ENCODE results near the gene CHAT. TPM values are rescaled to one million over a fixed set of nuclear protein-coding genes. Genes with fewer than 3 reads are reported as not detected.

The CHAT gene
- total RNA-seq, 1 experiment from 2014 or later = not detected

DNA sequence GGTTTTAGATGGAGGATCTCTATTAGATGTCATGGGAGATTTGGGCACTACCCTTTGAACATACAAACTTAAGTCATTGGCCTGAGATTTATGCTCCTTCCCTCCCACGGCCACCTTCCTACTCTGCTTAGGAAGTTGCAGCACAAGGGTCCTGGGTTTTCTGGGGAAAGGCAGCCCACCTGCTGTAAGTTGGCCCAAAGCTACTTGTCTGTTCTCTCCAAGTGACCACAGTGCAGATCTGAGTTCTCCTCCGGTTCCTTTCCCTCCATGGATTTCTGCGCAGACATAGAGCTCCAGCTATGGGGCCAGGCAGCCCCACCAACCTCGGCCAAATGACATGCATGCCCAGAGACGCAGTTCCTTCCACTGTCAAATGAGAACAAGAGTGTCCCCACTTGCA is 52.8 kb downstream of the CHAT start:
- Histone ChIP-seq H3K27ac (ENCODE audit: low read length) (no peak overlapping the region), H3K27me3 (ENCODE audit: control insufficient read depth, insufficient read depth, low read length) (peaks cover 8% of the 10 kb centered on the region; the same call in 1 of the 2 replicates), H3K4me1 (ENCODE audit: control insufficient read depth, insufficient read depth, low read length) (no peaks in the 10 kb centered on the region), H3K4me3 (ENCODE audit: low read depth in 2 of 2, low read length in 2 of 2) (no peak overlapping the region), H3K36me3 (ENCODE audit: control insufficient read depth, insufficient read depth, low read length) (no peaks in the 10 kb centered on the region), H3K9me3 (ENCODE audit: control insufficient read depth, insufficient read depth, low read depth, low read length) (no peaks in the 10 kb centered on the region)
- ATAC-seq (no peak), DNase-seq (ENCODE audit: low read depth, low spot score) (no peak)
- ChIA-PET POLR2A (no interaction called here), CTCF (no interaction called here)
- intact Hi-C loops (cut with micrococcal nuclease; ENCODE audit: unreplicated experiment) = no loop called here
- no TSS peak for BruUV-seq (replicated peaks)
- in situ Hi-C loops (cut with HindIII; ENCODE audit: low pct_unique_long_range_greater_than_20kb, low sequenced_read_pairs) = no loop called here
- TF ChIP-seq, protein P1, sequence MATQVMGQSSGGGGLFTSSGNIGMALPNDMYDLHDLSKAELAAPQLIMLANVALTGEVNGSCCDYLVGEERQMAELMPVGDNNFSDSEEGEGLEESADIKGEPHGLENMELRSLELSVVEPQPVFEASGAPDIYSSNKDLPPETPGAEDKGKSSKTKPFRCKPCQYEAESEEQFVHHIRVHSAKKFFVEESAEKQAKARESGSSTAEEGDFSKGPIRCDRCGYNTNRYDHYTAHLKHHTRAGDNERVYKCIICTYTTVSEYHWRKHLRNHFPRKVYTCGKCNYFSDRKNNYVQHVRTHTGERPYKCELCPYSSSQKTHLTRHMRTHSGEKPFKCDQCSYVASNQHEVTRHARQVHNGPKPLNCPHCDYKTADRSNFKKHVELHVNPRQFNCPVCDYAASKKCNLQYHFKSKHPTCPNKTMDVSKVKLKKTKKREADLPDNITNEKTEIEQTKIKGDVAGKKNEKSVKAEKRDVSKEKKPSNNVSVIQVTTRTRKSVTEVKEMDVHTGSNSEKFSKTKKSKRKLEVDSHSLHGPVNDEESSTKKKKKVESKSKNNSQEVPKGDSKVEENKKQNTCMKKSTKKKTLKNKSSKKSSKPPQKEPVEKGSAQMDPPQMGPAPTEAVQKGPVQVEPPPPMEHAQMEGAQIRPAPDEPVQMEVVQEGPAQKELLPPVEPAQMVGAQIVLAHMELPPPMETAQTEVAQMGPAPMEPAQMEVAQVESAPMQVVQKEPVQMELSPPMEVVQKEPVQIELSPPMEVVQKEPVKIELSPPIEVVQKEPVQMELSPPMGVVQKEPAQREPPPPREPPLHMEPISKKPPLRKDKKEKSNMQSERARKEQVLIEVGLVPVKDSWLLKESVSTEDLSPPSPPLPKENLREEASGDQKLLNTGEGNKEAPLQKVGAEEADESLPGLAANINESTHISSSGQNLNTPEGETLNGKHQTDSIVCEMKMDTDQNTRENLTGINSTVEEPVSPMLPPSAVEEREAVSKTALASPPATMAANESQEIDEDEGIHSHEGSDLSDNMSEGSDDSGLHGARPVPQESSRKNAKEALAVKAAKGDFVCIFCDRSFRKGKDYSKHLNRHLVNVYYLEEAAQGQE (IDR thresholded peaks at IDR 0.05; ENCODE audit: insufficient read depth in 1 of 2, low read depth in 2 of 2, low read length in 1 of 2) = no peak
- TF ChIP-seq TCF7L2 (IDR thresholded peaks at IDR 0.05; ENCODE audit: low read depth, low read length) (no peak), POLR2AphosphoS5 (IDR thresholded peaks at IDR 0.05; ENCODE audit: low read depth, low read length) (no peak), SIN3A (IDR thresholded peaks at IDR 0.05; ENCODE audit: borderline replicate concordance, insufficient read depth, low read depth, low read length) (no peak), CTCF (IDR thresholded peaks at IDR 0.05) (no peak)

GRCh38 chr10:49667991-49668390 is 54.2 kb downstream of the CHAT start:
- H3K4me3 ChIP-seq (ENCODE audit: low read depth in 2 of 2, low read length in 2 of 2) = no peak overlapping the region
- no peak overlapping the region for H3K27ac ChIP-seq (ENCODE audit: low read length)
- H3K36me3 ChIP-seq (ENCODE audit: control insufficient read depth, insufficient read depth, low read length) = no peaks in the 10 kb centered on the region
- in situ Hi-C loops (cut with HindIII; ENCODE audit: low pct_unique_long_range_greater_than_20kb, low sequenced_read_pairs) (no loop called here), intact Hi-C loops (cut with micrococcal nuclease; ENCODE audit: unreplicated experiment) (no loop called here)
- ChIA-PET POLR2A (interaction anchor here (0.5 kb wide), 1 partner anchor 86 kb away, joined by 3 read pairs; no protein-coding TSS in a partner anchor), CTCF (no interaction called here)
- ATAC-seq (no peak), DNase-seq (ENCODE audit: low read depth, low spot score) (no peak)
- peaks cover 13% of the 10 kb centered on the region for H3K27me3 ChIP-seq (ENCODE audit: control insufficient read depth, insufficient read depth, low read length)
- H3K9me3 ChIP-seq (ENCODE audit: control insufficient read depth, insufficient read depth, low read depth, low read length) = no peaks in the 10 kb centered on the region
- H3K4me1 ChIP-seq (ENCODE audit: control insufficient read depth, insufficient read depth, low read length) = no peaks in the 10 kb centered on the region
- no TSS peak for BruUV-seq (replicated peaks)
- TF ChIP-seq SIN3A (IDR thresholded peaks at IDR 0.05; ENCODE audit: borderline replicate concordance, insufficient read depth, low read depth, low read length) = no peak
- TF ChIP-seq POLR2AphosphoS5 (IDR thresholded peaks at IDR 0.05; ENCODE audit: low read depth, low read length) = no peak

DNA sequence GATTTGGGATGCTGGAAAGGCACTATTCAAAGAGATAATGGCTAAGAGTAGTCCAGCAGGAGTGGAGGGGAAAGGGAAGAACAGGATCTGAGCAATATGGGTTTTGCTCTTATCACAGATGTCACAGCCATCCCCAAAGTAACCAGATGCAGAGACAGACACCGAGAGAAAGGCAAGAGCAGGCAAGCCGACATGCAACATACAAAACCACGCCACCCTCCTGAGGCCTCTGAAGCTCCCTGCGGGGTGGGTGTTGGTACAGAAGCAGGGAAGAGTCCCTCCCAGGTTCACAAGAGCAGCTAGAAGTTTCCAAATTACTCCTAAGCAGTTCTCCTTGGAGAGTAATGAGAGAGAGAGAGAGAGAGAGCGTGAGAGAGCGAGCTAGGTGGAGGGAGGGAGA is 54.8 kb downstream of the CHAT start:
- POLR2A ChIA-PET = interaction anchor here (0.6 kb wide), 1 partner anchor 78 kb away, joined by 3 read pairs; no protein-coding TSS in a partner anchor
- H3K36me3 ChIP-seq (ENCODE audit: control insufficient read depth, insufficient read depth, low read length) = no peaks in the 10 kb centered on the region
- H3K27me3 ChIP-seq (ENCODE audit: control insufficient read depth, insufficient read depth, low read length) = peaks cover 13% of the 10 kb centered on the region
- CTCF ChIA-PET = no interaction called here
- no TSS peak for BruUV-seq (replicated peaks)
- H3K4me1 ChIP-seq (ENCODE audit: control insufficient read depth, insufficient read depth, low read length) = no peaks in the 10 kb centered on the region
- ATAC-seq = no peak
- TF ChIP-seq CTCF (IDR thresholded peaks at IDR 0.05) (no peak), POLR2AphosphoS5 (IDR thresholded peaks at IDR 0.05; ENCODE audit: low read depth, low read length) (no peak), SIN3A (IDR thresholded peaks at IDR 0.05; ENCODE audit: borderline replicate concordance, insufficient read depth, low read depth, low read length) (no peak), TCF7L2 (IDR thresholded peaks at IDR 0.05; ENCODE audit: low read depth, low read length) (no peak)
- TF ChIP-seq, protein P1 (IDR thresholded peaks at IDR 0.05; ENCODE audit: insufficient read depth in 1 of 2, low read depth in 2 of 2, low read length in 1 of 2) = no peak
- DNase-seq (ENCODE audit: low read depth, low spot score) = no peak
- in situ Hi-C loops (cut with HindIII; ENCODE audit: low pct_unique_long_range_greater_than_20kb, low sequenced_read_pairs) (no loop called here), intact Hi-C loops (cut with micrococcal nuclease; ENCODE audit: unreplicated experiment) (no loop called here)
- H3K9me3 ChIP-seq (ENCODE audit: control insufficient read depth, insufficient read depth, low read depth, low read length) = no peaks in the 10 kb centered on the region
- H3K4me3 ChIP-seq (ENCODE audit: low read depth in 2 of 2, low read length in 2 of 2) = no peak overlapping the region
- no peak overlapping the region for H3K27ac ChIP-seq (ENCODE audit: low read length)

Measured in Panc1 (cell line).